GM19328 (cell line): ENCODE measurements around the gene KRT80.

ENCODE experiments used
- ATAC-seq: cut with Tn5 transposase; IDR thresholded peaks from one replicate; pipeline ENCODE4 v1.9.1; 2021; ENCODE audit warnings: mild to moderate bottlenecking, moderate library complexity; ENCODE audit not compliant: unreplicated experiment

Gene KRT80

GRCh38 chr12:52211716-52212585 lies 20.1 kb upstream of the KRT80 start:
- no peak for ATAC-seq

DNA sequence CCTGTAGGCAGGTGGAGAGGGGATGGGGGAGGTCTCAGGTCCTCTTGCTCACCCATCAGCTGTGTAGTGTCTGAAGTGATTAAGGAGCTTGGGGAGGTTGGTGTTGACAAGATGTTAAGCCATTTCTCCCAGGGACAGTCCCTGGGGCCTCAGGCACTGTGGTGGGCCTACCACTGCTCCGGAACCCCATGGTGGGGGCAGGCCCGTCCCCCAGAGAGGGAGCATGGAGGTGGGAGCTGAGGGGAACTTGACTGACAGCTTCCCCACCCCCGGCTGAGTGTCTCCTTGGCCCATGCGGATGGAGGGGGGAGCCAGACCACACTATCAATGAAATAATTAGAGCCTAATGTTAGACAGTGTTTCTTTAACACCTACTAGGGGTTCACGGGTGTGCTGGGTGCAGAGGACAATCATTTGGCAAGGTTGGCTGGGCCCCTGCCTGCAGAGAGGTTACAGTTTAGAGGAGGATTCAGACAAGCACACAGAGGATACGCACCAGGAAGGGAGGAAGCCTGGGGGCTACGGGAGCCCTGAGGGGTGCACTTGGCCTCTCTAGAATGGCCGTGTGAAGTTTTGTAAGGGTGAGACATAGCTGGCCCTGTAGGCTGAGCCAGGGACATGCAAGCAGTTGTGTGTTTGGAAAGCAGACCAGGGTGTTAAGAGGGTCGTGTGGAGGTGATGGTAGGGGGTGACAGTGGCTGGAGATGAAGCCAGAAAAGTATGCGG lies 19.3 kb upstream of the KRT80 start:
- ATAC-seq, result no peak

- no peak for ATAC-seq
These were observed 18.5 kb upstream of the KRT80 start for GRCh38 chr12:52210186-52210924.

GRCh38 chr12:52209321-52209720 lies 17.5 kb upstream of the KRT80 start:
- no peak for ATAC-seq

GRCh38 chr12:52208424-52209165 lies 16.8 kb upstream of the KRT80 start:
- no peak for ATAC-seq

DNA sequence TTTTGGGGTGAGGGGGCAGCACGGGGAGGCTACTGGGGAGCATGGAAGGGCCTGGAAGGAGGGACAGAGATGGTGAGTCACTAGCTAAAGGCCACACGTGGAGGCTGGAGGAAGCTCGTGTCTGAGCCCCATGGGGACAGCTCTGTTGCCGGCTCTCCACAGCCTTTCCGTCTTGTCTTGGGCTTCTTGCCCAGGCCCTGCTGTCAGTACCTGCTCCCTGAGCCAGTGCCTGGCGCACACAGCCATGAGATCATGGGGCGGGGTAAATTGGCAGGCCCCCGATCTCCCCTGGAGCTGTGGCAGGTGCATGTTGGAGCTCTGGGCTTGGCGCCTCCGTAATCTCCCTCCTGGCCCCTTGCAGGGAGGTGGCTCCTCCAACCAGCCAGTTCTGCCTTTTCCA lies 16.1 kb upstream of the KRT80 start:
- ATAC-seq, result no peak

DNA sequence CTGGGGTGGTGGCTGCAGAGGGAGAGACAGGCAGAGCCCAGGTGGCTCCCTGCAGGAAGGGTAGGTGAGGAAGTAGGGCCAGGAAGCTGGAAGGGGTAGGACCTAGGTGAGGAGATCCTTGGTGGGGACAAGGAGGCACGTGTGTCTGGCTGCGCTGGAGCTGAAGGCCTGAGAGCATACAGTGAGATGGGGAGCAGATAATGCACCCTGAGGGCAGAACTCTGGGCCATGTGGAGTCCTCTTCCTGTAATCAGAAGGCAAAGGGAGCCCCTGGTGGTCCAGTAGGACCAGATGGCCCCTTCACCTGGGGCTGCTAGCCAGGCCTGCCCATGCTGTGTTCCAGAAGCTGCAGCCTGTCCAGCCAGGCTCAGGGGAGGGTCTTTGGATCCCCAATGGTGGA lies 15.3 kb upstream of the KRT80 start:
- no peak for ATAC-seq

DNA sequence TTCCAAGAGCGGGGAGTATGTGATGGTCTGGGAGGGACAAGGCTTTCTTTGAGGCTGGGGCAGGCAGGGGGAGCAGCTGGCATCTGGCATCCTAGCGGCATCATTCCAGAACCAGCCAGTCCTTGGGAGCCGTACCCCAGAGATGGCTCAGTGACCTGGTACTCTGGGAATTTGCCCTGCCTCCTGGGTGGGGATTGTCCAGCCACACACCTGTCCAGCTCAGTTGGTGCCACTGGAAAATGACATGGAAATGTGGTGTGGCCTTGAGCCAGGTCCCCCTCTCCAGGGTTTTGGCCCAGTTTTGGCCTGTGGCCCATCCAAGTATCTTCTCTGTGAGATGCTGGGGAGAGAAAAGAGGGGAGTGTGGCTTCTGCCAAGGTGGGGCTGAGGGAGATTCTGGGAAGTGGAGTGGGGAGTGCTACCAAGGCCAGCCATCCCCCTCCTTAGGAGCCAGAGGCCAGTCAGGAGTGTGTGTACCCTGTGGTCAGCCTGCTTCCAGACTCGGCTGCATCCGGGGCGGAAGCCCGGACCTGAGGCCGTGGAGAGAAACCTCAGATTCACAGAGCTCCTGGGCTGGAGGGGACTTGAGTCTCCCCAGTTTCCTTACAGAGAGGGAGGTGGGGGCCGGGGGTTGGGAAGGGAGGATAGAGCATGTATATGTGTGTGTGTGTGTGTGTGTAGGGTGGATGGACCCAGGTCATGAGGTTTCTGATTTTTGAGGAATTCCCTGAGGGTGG lies 14.7 kb upstream of the KRT80 start:
- ATAC-seq, result no peak

GRCh38 chr12:52205612-52206303 lies 13.9 kb upstream of the KRT80 start:
- no peak for ATAC-seq

DNA sequence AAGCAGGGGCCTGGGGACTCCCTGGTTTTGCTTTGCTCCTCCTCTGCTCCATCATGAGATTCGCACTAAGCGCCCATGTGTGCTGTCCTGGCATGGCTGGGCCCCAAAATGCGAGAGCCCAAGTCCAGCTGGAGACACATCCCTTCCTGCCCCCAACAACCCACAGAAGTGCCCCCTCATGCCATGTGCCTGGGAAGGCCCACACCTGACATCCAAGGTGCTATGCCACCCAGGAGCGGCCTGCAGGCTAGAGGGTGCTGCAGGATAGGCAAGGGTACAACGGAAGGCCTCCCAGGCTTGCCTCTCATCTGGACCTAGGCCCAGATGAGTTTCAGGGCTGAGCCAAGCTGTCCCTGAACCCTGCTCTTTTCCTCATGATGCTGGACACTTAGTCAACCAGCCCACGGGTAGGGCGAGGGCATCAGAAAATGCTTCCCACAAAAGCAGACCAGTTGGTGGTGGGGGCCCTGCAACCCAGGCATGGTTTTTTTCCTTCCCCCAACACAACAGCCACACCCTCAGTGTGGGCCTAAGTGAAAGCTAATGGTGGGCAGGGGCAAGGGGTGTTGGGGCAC lies 13.2 kb upstream of the KRT80 start:
- no peak for ATAC-seq

GRCh38 chr12:52204095-52204930 lies 12.5 kb upstream of the KRT80 start:
- ATAC-seq, result no peak

DNA sequence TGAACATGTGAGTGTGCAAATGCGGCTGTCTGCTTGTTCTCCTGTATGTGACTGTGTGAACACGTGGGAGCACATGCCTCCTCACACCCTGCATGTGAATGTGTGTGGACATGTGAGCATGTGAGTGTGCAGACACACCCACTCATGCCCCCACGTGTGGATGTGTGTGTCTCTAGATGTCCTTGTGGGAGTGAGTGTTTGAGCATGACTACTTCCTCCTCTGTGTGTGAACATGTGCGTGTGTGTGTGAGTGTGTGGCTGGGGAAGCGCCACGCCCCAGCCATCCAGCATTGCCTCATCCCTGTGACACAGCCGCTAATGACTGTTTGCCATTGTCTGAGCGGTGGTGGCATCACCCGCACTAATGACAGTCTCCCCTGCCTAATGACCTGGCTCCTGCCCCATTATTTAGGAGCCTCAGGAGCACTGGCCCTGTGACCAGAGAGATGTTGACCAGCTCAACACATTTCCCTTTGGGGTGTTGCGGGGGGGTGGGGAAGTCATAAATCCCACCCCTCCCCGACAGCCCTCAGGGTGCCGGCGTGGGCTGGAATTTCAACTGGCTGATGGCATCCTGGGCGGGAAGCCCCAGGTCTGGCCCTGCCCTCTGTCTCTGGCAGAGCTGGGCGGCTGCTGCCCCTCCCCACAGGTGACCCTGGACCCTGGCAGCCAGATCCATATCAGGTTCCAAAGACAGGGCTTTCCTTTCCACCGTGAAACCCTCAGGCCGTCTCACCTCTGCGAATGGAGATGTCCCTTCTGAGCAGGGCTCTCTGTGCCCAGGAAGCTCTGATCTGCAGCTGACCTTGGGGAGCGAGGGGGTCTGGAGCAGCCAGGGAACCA lies 11.5 kb upstream of the KRT80 start:
- no peak for ATAC-seq

GRCh38 chr12:52202361-52203078 lies 10.7 kb upstream of the KRT80 start:
- ATAC-seq, result no peak

DNA sequence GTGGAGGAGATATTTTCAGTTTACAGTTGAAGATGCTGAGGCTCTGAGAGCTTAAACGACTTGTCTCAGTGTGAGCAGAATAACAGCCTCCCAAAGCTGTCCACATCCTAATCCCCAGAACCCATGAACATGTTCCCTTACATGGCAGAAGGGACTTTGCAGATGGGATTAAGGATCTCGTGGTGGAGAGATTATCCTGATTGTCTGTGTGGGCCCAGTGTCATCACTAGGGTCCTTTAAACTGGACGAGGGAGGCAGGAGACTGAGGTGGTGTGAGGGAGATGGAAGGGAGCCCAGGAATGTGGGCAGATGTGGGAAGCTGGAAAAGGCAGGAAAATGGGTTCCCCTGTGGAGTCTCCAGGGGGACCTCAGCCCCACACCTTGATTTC lies 9.6 kb upstream of the KRT80 start:
- no peak for ATAC-seq

- ATAC-seq, result no peak
These were observed 9.1 kb upstream of the KRT80 start for GRCh38 chr12:52200781-52201450.

- no peak for ATAC-seq
These were observed 8.4 kb upstream of the KRT80 start for GRCh38 chr12:52200086-52200780.
